ENCODE measurements around the gene DLK2. TPM values are rescaled to one million over a fixed set of nuclear protein-coding genes. Genes with fewer than 3 reads are reported as not detected.

Gene DLK2
- total RNA-seq: 11.9 and 21.3 TPM in 2 replicates

GRCh38 chr6:43455531-43456428, at the start of gene DLK2:
TSS of gene DLK2 (minus strand) at chr6:43455548. CDS start at chr6:43454825, 723 bp downstream.

GRCh38 chr6:43477235-43478007, 22.1 kb upstream of the DLK2 start, which contains the start of gene TJAP1:
TSS of gene TJAP1 (plus strand) at chr6:43477570. CDS start at chr6:43499002, 21,432 bp downstream.

DNA sequence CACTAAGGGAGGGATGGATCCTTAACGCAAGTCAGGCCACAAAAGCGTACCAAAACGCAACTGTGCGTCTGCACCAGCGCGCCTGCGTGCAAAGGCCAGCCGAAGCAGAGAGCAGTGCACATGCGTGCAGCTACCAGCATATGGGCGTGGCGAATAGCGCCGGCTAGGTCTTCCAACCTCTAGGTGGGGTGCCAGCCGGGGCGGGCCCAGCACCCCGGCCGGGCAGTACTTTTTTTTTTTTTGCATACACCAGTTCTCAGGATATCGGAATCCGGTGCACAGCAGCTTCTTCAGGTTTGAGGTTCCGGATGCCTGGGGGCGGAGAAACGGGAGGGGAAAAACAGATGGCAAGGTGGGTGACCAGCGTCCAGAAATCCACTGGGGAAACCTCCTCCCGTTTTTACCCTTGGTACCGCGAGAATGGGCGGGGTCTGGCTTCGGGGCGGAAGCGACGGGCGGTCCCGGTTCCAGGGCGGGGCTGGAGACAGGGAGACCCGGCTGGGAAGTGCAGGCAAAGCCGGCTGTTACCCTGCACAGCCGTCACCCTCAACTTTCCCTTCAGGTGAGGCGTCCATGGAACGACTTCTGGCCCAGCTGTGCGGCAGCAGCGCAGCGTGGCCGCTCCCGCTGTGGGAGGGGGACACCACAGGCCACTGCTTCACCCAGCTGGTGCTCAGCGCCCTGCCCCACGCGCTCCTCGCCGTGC, 27.8 kb downstream of the DLK2 start, which contains the start of gene ABCC10:
Gene ABCC10 (plus strand): TSS at position 136 of the 706 bp plus-strand sequence. CDS start 438 bp downstream, at position 574.

Other genes with a start within 250 kb of the DLK2 start
- 129 and 187 TPM in 2 replicates for gene DNPH1, start 226.1 kb downstream of the DLK2 start, total RNA-seq
- gene TTBK1, start 212.1 kb downstream of the DLK2 start, total RNA-seq: not detected in 2 replicates
- gene SLC22A7, start 157.3 kb downstream of the DLK2 start, total RNA-seq: not detected in 2 replicates
- gene CRIP3, start 146.7 kb downstream of the DLK2 start, total RNA-seq: not detected in 2 replicates
- 4.4 and 6.1 TPM in 2 replicates for gene ZNF318, start 85.9 kb downstream of the DLK2 start, total RNA-seq
- gene ABCC10, start 28.0 kb downstream of the DLK2 start, total RNA-seq: 17.0 and 17.3 TPM in 2 replicates
- 13.2 and 15.1 TPM in 2 replicates for gene TJAP1, start 22.0 kb upstream of the DLK2 start, total RNA-seq
- 0.05 and 0.21 TPM in 2 replicates for gene LRRC73, start 54.8 kb upstream of the DLK2 start, total RNA-seq
- gene YIPF3, start 61.4 kb upstream of the DLK2 start, total RNA-seq: 75.1 and 91.6 TPM in 2 replicates
- 34.1 and 38.8 TPM in 2 replicates for gene POLR1C, start 61.5 kb upstream of the DLK2 start, total RNA-seq
- gene XPO5, start 120.5 kb upstream of the DLK2 start, total RNA-seq: 24.2 and 28.2 TPM in 2 replicates
- 14.4 and 22.1 TPM in 2 replicates for gene POLH, start 120.6 kb upstream of the DLK2 start, total RNA-seq
- 22.1 and 28.0 TPM in 2 replicates for gene GTPBP2, start 173.7 kb upstream of the DLK2 start, total RNA-seq
- gene MAD2L1BP, start 180.3 kb upstream of the DLK2 start, total RNA-seq: 16.3 and 31.5 TPM in 2 replicates
- gene RSPH9, start 189.5 kb upstream of the DLK2 start, total RNA-seq: 0.14 and 0.23 TPM in 2 replicates
- 68.5 and 69.6 TPM in 2 replicates for gene MRPS18A, start 232.2 kb upstream of the DLK2 start, total RNA-seq

Data from airway epithelial cell (primary cell).